SU-DHL-6 (cell line): ENCODE data around the gene ARFGAP3.

Experiments used
- EZH2phosphoT487 ChIP-seq: fragments of 200-600 bp; sonication (generic), shearing (Covaris generic); conservative IDR thresholded peaks from 2 replicates; pipeline ENCODE4 v1.6.1; 2018; ENCODE audit warnings: mild to moderate bottlenecking, antibody characterized with exemption, low read length, moderate library complexity, mixed read lengths
- TF ChIP-seq, protein P1 (sequence below): fragments of 200-600 bp; sonication (generic); IDR thresholded peaks from one replicate; pipeline ENCODE4 v1.5.1; 2017; ENCODE audit warnings: antibody characterized with exemption, mild to moderate bottlenecking, low read length, moderate library complexity; ENCODE audit not compliant: insufficient read depth, poor library complexity, severe bottlenecking

DNA sequence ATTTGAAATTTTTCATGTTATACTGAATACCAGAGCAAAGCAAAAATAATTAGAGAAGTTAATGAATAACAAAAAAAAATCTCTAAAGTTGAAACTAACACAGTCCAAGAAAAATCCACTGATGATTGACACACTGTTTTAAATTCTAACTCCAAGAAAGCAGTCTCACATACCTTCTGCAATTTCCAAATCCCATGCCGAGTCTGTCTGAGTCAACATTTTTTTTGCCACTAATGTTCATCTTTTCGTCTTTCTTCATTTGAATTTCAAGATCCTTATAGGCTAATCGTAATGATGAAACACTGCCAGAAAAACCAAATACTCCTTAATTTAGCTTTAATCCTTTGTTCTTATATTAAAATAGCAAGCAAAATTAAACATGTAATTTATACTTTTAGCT, 39.5 kb downstream of the ARFGAP3 start:
- TF ChIP-seq, protein P1, sequence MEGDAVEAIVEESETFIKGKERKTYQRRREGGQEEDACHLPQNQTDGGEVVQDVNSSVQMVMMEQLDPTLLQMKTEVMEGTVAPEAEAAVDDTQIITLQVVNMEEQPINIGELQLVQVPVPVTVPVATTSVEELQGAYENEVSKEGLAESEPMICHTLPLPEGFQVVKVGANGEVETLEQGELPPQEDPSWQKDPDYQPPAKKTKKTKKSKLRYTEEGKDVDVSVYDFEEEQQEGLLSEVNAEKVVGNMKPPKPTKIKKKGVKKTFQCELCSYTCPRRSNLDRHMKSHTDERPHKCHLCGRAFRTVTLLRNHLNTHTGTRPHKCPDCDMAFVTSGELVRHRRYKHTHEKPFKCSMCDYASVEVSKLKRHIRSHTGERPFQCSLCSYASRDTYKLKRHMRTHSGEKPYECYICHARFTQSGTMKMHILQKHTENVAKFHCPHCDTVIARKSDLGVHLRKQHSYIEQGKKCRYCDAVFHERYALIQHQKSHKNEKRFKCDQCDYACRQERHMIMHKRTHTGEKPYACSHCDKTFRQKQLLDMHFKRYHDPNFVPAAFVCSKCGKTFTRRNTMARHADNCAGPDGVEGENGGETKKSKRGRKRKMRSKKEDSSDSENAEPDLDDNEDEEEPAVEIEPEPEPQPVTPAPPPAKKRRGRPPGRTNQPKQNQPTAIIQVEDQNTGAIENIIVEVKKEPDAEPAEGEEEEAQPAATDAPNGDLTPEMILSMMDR = no peak
- TF ChIP-seq EZH2phosphoT487 = no peak
